Right lobe of liver (tissue), 6 donors: ENCODE results near the gene ACOT11. TPM values are rescaled to one million over a fixed set of nuclear protein-coding genes. Genes with fewer than 3 reads are reported as not detected.

Experiments
- ATAC-seq, 4 donors: fragments of 200-7000 bp; cut with Tn5 transposase; one replicate each; pipeline ENCODE4 v1.9.1; 2020; ENCODE audit warnings: mild to moderate bottlenecking in 4 of 4, moderate library complexity in 4 of 4
- DNase-seq, 3 donors: peaks; one replicate each; pipeline ENCODE4 v3.0.0-alpha.2; 2020
- H3K27ac ChIP-seq, 3 donors: fragments of 200-600 bp; one replicate each; pipeline ENCODE4 v1.8.0; 2022
- H3K27me3 ChIP-seq, 2 donors: fragments of 200-600 bp; one replicate each; pipeline ENCODE4 v1.8.0; 2022
- H3K36me3 ChIP-seq, 4 donors: fragments of 200-600 bp; sonication (generic) in 1 of 4; one replicate each; pipeline versions ENCODE4 v1.5.1 to v1.8.0; 2017 to 2022; ENCODE audit warnings: control low read depth in 1 of 4
- H3K4me1 ChIP-seq, 4 donors: fragments of 200-600 bp; sonication (generic) in 1 of 4; one replicate each; pipeline versions ENCODE4 v1.5.1 to v1.8.0; 2017 to 2022; ENCODE audit warnings: control low read depth in 1 of 4
- H3K4me3 ChIP-seq, 3 donors: fragments of 200-600 bp; one replicate each; pipeline ENCODE4 v1.8.0; 2022
- H3K9me3 ChIP-seq, 4 donors: fragments of 200-600 bp; sonication (generic) in 1 of 4; one replicate each; pipeline versions ENCODE4 v1.5.1 to v1.8.0; 2017 to 2022; ENCODE audit warnings: control low read depth in 1 of 4
- POLR2A ChIP-seq: fragments of 450-650 bp; IDR thresholded peaks from one replicate; pipeline ENCODE4 v1.6.1; 2017; ENCODE audit warnings: antibody characterized with exemption, mild to moderate bottlenecking
- WGBS: methylation state at CpG from one replicate; pipeline ENCODE4 v1.1.6; 2018; ENCODE audit warnings: low coverage, low lambda C conversion rate; ENCODE audit not compliant: insufficient coverage; ENCODE audit errors: missing lambda C conversion rate; 5-methylcytosine and 5-hydroxymethylcytosine counted together
- intact Hi-C, 2 donors: fragments of 100-400 bp; cut with DNase I; formaldehyde crosslinking; loops; one replicate each; pipeline versions ENCODE4 v1.11.2 to v1.14.1; 2022
- total RNA-seq, 6 experiments: library from RNA; depleted of rRNA in 2 of 6; stranded (reverse); fragments of >200 nt in 2 of 6; fragmentation: NEBNext Ultra II Directional in 3 of 6; extraction: Animal tissue kit (Norgen Biotek cat#: 25700) in 3 of 6; gene quantifications; one replicate each; pipeline versions ENCODE4 v1.1.0 to v1.2.4, GENCODE V29; 2016 to 2023
- TF ChIP-seq, protein P1 (sequence below), 4 donors: fragments of 200-600 bp in 3 of 4; fragments of 450-650 bp in 1 of 4; IDR thresholded peaks; one replicate each; pipeline versions ENCODE4 v1.5.1 to v1.8.0; 2016 to 2022; ENCODE audit warnings: antibody characterized with exemption in 4 of 4, mild to moderate bottlenecking in 2 of 4
- donor health status: DM: no; HTN: yes; CAD: no.
- donor health status: DM: no; HTN: no; CAD: no.
- donor health status: DM: no; HTN: no; CAD: no.
- donor health status: DM: no; HTN: yes; CAD: no.
- donor health status: DM: no; HTN: yes; CAD: no.

ACOT11 gene
- total RNA-seq, 6 experiments from 2014 or later, result 0.50 to 1.3 (median 0.84) TPM

DNA sequence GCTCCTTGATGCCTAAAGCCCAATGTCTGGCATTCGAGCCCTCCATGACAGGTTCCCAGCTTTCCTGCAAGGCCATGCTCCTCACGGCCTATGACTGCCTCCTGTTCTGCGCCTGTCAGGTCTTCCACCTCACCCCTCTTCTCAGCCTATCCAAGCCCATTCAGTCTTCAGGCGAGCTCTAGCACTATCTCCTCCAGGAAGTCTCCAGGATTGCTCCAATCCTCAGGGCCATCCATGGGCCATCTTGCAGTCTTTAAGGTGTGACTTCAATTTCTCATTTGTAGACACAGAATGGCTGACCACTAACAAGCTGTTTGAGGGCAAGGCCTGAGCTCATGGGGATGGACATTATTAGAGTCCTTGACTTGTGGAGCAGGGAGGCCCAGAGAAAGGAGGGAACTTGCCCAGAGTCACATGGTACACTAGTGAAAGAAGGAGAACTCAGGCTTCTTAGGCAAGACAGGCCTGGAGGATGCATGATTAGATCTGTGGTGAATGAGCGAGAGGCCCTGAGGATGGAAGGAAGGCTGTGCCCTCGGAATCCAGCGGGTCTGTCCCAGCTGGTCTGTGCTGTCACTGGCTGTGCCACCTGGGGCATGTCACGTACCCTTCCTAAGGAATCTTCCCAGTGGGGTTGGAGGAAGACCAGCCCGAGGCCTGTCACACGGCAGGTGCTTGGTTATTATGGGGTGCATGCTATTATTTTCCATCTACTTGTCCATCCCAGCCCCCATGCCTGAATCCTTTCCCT is 1.2 kb upstream of the ACOT11 start:
- TF ChIP-seq, protein P1, sequence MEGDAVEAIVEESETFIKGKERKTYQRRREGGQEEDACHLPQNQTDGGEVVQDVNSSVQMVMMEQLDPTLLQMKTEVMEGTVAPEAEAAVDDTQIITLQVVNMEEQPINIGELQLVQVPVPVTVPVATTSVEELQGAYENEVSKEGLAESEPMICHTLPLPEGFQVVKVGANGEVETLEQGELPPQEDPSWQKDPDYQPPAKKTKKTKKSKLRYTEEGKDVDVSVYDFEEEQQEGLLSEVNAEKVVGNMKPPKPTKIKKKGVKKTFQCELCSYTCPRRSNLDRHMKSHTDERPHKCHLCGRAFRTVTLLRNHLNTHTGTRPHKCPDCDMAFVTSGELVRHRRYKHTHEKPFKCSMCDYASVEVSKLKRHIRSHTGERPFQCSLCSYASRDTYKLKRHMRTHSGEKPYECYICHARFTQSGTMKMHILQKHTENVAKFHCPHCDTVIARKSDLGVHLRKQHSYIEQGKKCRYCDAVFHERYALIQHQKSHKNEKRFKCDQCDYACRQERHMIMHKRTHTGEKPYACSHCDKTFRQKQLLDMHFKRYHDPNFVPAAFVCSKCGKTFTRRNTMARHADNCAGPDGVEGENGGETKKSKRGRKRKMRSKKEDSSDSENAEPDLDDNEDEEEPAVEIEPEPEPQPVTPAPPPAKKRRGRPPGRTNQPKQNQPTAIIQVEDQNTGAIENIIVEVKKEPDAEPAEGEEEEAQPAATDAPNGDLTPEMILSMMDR (IDR thresholded peaks at IDR 0.05), result no peak
- no peak for TF ChIP-seq POLR2A
- DNase-seq (peak in 1 of 3 donors; percentile 39), ATAC-seq (peak in 2 of 4 donors; percentile 18 to 31)
- H3K27ac ChIP-seq, result no peak overlapping the region
- intact Hi-C loops, result no loop called here
- no peaks in the 10 kb centered on the region for H3K9me3 ChIP-seq
- WGBS, result 84% methylated on average over 4 of the region's 10 CpGs
- H3K4me3 ChIP-seq, result no peak overlapping the region
- H3K4me1 ChIP-seq, result peaks cover 0 to 7% (median 0%) of the 10 kb centered on the region in 4 donors
- H3K36me3 ChIP-seq, result no peaks in the 10 kb centered on the region
- no peaks in the 10 kb centered on the region for H3K27me3 ChIP-seq

DNA sequence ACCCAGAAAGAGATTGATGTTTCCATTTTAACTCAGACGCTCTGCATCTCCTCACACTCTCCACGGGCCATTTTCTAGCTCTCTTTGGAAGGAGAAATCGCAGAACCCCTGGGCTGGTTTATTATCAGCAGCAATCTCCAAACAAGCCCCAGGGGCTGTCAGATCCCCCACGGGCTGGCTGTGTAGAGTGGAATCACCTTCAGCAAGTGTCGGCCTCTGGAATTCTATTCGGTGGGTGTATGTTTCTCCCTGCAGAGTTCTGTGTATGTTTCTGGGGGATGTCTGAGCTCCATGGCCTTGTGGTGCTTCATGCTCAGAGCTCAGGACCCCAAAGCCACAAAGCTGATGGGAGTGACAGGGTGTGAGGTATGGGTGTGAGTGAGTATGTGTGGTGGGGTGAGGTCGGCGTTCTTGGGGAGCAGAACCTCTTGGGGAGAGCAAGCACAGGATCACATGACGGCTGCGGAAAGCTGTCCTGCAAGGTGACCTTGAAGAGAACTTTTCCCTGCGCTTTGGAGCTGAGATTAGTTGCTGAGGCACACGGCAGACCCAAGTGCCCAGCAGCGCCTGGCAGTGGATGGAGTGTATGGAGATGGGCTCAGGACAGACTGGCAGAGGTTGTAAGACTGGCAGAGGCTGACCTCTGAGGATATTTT is 489 bp downstream of the ACOT11 start:
- no peaks in the 10 kb centered on the region for H3K9me3 ChIP-seq
- intact Hi-C loops, result no loop called here
- TF ChIP-seq, protein P1 (IDR thresholded peaks at IDR 0.05), result no peak
- no peak for TF ChIP-seq POLR2A
- no peaks in the 10 kb centered on the region for H3K36me3 ChIP-seq
- H3K27me3 ChIP-seq, result no peaks in the 10 kb centered on the region
- H3K27ac ChIP-seq, result no peak overlapping the region
- WGBS, result 47% methylated on average over 3 of the region's 13 CpGs
- no peaks in the 10 kb centered on the region for H3K4me1 ChIP-seq
- DNase-seq, result peak in 1 of 3 donors; percentile 14
- H3K4me3 ChIP-seq, result no peak overlapping the region
- no peak for ATAC-seq

DNA sequence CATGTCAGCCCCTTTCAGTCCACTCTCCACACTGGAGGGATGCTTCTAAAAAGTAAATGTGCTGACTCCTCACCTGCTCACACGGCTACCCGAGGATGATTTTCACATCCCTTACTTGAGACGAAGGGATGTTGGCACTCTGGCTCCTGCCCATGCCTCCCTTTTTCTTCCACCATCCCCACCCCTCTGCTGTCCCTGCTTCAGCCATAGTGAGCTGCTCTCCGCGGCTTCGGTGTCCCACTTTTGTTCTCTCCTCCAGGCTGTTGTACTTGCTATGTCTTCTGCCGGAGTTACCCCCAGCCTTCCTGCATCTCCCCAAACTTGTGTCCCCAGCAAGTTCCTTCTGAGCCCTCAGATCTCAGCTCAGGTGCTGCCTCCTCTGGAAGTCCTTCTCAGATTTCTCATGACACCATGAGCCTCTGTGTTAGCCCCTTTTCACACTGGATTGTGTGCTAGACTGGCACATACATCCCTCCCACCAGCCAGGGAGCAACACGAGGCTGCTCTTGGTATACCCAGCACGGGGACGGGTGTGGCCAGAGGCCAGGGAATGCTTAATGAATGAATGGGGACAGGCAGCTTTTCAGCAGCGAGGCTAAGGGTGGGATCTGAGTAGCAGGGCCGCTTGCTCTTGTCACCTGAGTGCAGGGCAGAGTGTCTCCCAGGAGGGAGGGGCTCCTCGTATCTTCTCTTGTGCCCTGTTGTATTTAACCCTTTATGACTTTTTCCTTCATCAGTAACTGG is 1.3 kb downstream of the ACOT11 start:
- ATAC-seq (no peak), DNase-seq (peak in 1 of 3 donors; percentile 25)
- TF ChIP-seq, protein P1 (IDR thresholded peaks at IDR 0.05), result no peak
- no peak for TF ChIP-seq POLR2A
- H3K9me3 ChIP-seq, result no peaks in the 10 kb centered on the region
- WGBS, result 75% methylated on average over 11 of the region's 13 CpGs
- intact Hi-C loops, result no loop called here
- no peak overlapping the region for H3K4me3 ChIP-seq
- H3K4me1 ChIP-seq, result no peaks in the 10 kb centered on the region
- no peaks in the 10 kb centered on the region for H3K27me3 ChIP-seq
- H3K27ac ChIP-seq, result no peak overlapping the region
- H3K36me3 ChIP-seq, result no peaks in the 10 kb centered on the region

DNA sequence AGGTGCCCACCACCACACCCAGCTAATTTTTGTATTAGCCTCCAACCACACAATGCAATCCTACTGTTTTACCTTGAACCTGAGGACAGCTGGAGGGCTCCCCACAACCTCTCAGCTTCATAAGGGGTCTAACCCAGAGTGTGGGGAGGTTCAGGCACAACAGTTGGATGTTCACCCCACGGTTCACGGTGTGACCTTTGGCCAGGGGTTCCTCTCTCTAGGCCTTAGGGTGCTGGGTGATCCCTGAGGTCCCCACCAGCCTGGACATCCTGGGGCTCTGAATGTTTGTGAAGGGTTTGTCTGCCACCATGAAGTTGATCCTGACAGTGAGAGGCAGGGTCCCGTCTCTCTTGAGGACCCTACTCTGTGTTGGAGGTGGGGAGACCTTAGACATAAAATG is 3.9 kb downstream of the ACOT11 start:
- no peak for DNase-seq
- Histone ChIP-seq H3K27ac (no peak overlapping the region), H3K4me3 (no peak overlapping the region), H3K9me3 (no peaks in the 10 kb centered on the region), H3K27me3 (no peaks in the 10 kb centered on the region), H3K4me1 (no peaks in the 10 kb centered on the region), H3K36me3 (no peaks in the 10 kb centered on the region)
- intact Hi-C loops, result no loop called here
- no peak for ATAC-seq
- 67% methylated on average over 1 of the region's 3 CpGs for WGBS
- TF ChIP-seq, protein P1 (IDR thresholded peaks at IDR 0.05), result no peak
- TF ChIP-seq POLR2A, result no peak
